Inflammatory macrophage (primary cell): ENCODE results near the gene COL4A4.

ENCODE experiments used
- DNase-seq, 2 donors: peaks; one replicate each; pipeline ENCODE4 v3.0.0-alpha.2; 2020 to 2022

The COL4A4 gene

GRCh38 chr2:227160164-227160563, 3.8 kb downstream of the COL4A4 start:
- DNase-seq: no peak

DNA sequence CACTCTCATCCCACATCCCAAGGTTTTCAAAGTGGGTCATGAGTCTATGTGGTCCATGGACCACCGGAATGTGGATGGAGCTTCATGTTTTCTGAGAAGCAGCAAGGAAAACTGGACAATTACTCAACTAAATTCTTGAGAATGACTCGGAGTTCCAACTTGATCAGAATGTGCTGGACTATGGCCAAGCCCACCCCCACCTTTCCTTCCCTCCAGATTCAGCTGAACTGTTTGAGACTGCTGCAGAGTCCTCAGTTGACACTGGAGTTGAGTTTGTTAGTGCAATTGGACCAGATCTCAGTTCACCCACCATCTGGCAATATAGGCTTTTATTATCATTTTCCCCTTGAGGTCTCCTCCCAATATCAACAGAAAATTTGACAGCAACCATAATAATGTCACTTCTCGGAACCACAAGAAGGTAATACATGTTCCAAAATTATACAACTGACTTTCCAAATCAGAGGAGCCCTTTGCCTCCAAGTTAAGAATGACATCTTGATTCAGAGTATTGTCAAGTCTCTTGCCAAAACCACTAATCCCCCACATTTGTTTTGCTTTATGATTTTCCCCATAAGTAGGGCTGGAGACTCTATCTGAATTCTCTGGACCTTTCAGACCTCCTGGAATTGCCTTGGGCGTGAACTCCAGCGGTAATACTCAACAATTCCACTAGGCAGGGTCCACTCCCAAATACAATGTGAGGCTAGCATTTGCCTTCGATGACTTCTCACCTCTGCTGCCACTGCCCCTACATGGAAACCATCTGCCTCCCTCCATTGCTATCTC, 8.8 kb downstream of the COL4A4 start:
- no peak for DNase-seq

DNA sequence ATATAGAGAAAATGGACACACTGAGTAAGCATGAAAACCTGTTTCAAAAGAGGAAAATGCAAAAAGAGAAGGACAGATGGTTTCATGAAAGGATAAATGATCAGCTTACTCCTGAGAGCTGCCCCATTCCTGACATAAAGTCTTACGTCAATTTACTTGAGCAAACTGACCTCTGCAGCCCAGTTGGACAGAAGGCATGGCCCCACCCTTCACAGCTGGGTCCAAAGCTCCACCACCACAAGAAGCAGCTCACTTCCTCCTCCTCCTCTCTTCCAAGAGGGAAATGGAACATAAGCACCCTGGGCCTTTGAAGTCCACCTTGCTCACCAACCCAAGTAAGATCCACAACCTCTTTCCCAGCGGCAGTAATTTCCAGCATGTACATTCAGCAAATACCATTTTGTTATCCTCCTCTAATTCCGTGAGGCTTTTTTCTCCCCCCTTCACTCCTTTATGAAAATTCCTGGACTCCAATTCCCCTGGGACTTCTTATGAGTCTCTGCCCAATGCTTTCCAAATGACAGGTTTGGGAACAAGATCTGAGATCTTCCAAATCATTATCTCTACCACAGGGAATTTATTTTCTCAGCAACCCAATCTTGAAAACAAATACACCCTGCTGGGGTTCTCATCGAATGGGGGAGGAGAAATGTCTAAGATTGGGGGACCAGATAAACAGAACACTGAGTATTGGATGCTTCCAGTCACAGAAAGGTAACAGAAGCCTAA, 10.1 kb downstream of the COL4A4 start:
- DNase-seq: no peak

- DNase-seq: no peak
These were observed 10.7 kb downstream of the COL4A4 start for GRCh38 chr2:227153307-227153706.

GRCh38 chr2:227152093-227152766, 11.8 kb downstream of the COL4A4 start:
- DNase-seq: no peak

- DNase-seq: no peak
These were observed 13.6 kb downstream of the COL4A4 start for GRCh38 chr2:227150222-227150936.

DNA sequence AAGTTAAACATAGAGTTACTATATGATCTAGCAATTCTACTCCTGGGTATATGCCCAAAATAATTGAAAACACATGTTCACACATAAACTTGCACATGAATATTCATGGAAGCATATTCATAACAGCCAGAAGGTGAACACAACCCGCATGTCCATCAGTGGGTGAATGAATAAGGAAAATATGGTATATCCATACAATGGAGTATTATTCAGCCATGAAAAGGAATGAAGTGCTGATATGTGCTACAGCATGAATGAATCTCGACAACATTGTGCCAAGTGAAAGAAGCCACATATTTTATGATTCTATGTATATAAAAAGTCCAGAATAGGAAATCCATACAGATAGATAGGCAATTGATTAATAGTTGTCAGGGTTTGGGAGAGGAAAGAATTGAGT, 15.9 kb downstream of the COL4A4 start:
- no peak for DNase-seq

DNA sequence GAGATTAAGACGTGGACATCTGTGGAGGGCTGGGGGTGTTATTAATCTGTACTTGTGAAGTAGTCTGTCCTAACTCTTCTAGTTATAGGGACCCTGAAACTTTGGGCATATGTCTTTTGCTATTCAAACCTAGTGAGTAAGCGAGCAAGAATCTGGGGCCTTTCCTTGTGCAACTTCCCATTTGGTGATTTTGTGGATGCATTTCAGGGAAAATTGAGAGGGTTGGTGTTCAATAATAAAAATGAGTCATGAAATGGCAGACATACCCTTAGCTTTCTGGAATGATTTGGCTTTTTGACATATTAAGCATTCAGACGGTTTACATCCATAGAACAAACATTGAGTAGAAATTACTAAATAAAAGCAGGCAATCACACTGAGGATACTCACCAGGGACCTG, 17.0 kb downstream of the COL4A4 start:
- DNase-seq: no peak

DNA sequence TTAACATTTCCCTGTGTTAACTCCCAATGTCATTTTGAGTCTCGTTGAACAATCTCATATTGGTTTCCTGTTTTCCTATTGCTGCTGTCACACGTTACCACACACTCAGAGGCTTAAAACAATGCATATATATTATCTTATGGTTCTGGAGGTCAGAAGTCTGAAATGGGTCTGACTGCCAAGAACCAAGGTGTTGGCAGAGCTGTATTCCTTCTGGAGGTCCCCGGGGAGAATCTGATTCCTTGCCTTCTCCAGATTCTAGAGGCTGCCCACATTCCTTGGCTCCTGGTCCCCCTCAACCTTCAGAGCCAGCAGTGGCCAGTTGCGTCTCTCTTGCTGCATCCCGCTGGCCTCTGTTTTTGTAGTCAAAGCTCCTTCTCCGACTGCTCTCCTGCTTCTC, 17.5 kb downstream of the COL4A4 start:
- no peak for DNase-seq

- DNase-seq: no peak
These were observed 20.1 kb downstream of the COL4A4 start for GRCh38 chr2:227143895-227144294.

DNA sequence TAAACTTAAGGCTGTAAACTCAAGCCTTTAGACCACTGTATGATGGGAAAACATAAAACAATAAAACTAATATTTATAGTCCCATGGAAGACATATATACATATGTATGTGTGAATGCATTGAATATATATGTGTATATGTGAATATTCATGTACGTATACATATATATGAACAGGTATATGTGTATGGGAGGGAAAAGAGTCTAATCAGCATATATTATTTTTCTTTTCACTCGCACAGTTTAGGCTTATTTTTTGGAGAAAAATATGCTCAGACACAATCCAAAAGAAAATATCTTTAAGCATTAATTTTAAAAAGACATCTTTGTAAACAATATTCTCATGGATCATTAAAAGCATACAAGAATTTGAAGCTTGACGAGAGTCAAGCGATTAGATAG, 22.7 kb downstream of the COL4A4 start:
- no peak for DNase-seq

DNA sequence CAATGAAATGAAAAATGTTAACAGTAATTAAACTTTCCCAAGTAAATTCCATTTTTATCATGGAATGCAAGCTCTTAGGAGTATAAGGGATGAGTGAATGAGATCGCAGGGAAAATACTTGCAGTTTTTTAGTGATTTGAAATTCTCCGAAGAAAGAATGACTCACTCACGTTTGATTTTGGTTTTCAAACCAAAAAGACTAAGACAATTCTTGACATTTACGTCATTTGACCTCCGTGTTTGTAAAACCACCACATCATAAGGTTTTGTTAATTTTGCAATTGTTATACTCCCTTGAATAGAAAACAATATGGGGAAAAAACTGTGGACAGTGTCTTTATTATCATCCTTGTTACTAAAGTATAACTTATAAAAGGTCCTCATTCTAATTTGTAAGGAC, 29.4 kb downstream of the COL4A4 start:
- DNase-seq: no peak

DNA sequence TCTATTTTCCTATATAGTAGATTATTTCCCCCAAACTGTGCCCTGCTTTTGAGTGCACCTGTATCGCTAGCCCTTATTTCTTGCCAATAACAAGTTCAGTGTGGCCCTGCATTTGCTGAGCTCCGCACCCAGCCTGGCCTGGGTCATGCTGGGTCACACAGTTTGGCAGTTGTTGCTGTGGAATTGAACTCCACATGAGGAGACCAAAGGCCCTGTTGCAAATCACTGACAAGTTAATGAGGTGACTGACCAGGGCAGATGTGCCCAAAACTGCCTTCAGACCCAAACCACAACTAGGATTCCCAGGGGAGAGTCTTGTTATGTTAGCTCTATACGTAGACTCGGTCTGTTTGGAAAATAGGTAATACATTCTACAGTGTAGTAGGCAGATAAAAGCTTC, 31.0 kb downstream of the COL4A4 start:
- no peak for DNase-seq

DNA sequence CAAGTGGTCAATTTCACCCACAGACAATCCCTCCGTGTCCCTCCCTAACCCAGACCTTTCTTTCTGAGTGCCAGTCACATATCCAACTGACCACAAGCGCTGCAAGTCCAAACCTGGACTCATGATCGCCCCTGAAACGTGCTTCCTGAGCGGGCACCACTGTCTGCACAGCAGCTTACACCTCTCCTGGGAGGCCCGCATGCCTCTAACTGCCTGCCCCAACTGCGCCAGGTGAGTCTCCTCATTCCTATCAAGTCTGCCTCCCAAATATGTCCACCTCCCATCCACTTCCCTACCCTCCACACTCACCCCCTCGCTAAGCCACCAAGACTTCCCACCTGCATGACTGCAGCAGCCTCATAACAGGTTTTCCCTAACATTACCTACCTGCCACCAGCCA, 33.4 kb downstream of the COL4A4 start:
- no peak for DNase-seq

DNA sequence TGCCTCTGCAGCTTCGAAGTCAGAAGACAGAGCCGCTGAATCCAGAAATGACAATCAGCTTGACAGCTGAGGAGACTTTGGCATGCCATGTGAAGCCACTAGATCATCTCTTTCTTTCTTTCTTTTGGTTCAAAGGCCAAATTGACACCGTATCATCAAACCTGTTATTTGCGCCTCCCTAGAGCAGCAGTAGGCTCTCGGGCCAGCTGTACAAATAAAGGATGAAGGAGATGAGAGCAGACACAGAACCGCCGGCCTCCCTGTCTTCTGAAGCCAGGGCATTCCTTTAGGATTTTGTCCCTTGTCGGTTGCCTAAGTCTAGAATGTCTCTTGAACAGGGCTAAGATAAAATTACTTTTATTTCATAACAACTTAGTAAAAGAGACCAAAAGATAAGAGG, 36.8 kb downstream of the COL4A4 start:
- no peak for DNase-seq

DNA sequence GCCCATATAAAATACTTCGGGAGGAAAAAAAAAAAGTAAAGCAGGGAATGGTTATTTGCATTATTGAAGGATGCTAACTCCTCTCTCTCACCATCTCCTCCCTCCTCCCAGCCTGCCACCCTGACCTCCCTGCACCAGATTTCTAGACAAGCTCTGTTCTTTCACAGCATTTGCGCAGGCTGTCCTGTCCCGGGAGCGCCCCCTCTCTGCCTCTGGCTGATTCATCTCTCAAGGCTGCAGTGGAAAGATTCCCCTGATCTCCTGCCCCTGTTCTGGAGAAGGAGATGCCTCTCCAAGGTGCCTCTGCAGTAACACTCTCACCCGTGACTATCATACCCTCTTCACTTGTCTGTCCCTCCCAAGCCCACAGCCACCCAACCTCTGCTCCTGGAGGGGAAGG, 38.5 kb downstream of the COL4A4 start:
- no peak for DNase-seq

GRCh38 chr2:227124811-227125210, 39.2 kb downstream of the COL4A4 start:
- no peak for DNase-seq

- no peak for DNase-seq
These were observed 40.3 kb downstream of the COL4A4 start for GRCh38 chr2:227123697-227124096.

DNA sequence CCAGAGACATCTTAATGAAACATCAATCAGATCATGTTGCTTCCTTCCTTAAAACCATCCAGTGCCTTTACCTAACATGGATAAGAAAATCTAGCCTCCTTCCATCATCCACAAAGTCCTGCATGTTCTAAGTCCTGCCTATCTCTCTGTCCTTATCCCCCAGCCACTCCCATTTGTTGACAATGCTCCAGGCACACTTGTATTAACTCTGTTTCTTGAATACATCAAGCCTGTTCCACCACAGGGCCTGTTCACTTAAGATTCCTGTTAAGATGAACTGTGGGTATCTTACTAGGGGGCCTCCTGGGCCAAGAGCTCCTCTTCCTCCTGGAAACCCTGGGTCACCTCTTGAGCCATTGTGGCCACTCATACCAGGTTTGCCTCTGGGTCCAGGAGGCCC, 45.7 kb downstream of the COL4A4 start:
- no peak for DNase-seq

GRCh38 chr2:227117852-227118251, 46.2 kb downstream of the COL4A4 start:
- DNase-seq: no peak

DNA sequence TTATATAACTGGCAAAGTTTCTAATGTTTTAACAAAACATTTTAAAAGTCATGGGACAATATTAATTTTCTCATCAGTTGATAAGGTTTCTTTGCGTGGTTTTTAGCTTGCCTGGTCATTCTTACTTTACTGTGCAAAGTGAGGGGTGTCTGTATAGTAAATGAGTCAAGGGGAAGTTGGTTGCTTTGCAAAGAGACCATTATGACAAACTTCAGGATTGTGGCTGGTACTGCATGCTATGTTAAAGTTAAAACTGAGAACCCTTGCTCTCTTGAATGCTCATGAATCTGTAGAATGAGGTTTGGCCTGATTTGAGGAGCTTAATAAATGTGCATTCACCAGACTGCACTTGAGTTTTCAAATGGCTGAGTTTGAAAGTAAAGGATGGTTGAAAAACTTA, 47.0 kb downstream of the COL4A4 start:
- DNase-seq: no peak

- no peak for DNase-seq
These were observed 48.2 kb downstream of the COL4A4 start for GRCh38 chr2:227115761-227116160.
